Urinary bladder (tissue), 4 donors: Measurements from ENCODE around the gene ZNF547. TPM values are rescaled to one million over a fixed set of nuclear protein-coding genes. Genes with fewer than 3 reads are reported as not detected.

Experiments
- DNase-seq: peaks from one replicate; pipeline ENCODE4 v3.0.0-alpha.2; 2015; ENCODE audit errors: extremely low spot score
- H3K27ac ChIP-seq: one replicate; pipeline ENCODE4 v1.5.1; 2013; ENCODE audit warnings: low read depth, mild to moderate bottlenecking, moderate library complexity
- H3K36me3 ChIP-seq: one replicate; pipeline ENCODE4 v1.6.1; 2013; ENCODE audit warnings: mild to moderate bottlenecking, moderate library complexity; ENCODE audit not compliant: insufficient read depth
- H3K4me1 ChIP-seq: one replicate; pipeline ENCODE4 v1.6.1; 2013; ENCODE audit warnings: mild to moderate bottlenecking, moderate library complexity; ENCODE audit not compliant: insufficient read depth
- H3K4me3 ChIP-seq: one replicate; pipeline ENCODE4 v1.5.1; 2013; ENCODE audit warnings: low read depth, low read length
- WGBS: extraction: QIAGEN DNeasy Blood & Tissue Kit; methylation state at CpG from one replicate; pipeline ENCODE4 v1.1.7; 2013; 5-methylcytosine and 5-hydroxymethylcytosine counted together
- polyA plus RNA-seq: library from polyadenylated mRNA; stranded (reverse); fragments of 200-250 nt; gene quantifications from one replicate; pipeline ENCODE4 v1.2.3, GENCODE V29; 2013
- total RNA-seq: library from RNA; depleted of rRNA; stranded (reverse); fragments of >200 nt; gene quantifications from one replicate; pipeline ENCODE4 v1.2.3, GENCODE V29; 2014
- donor health status: healthy with polysubstance abuse.
- donor health status: healthy.

The ZNF547 gene
- total and polyA plus RNA-seq, 2 donors, result 1.8 to 6.1 TPM

- H3K36me3 ChIP-seq, result peaks cover 2% of the 10 kb centered on the region
- WGBS, result 60% methylated on average over 7 of the region's 7 CpGs
- H3K4me3 ChIP-seq, result no peak overlapping the region
- H3K27ac ChIP-seq, result no peak overlapping the region
- H3K4me1 ChIP-seq, result no peaks in the 10 kb centered on the region
- no peak for DNase-seq
Measured at GRCh38 chr19:57382806-57383488, 19.6 kb downstream of the ZNF547 start.

DNA sequence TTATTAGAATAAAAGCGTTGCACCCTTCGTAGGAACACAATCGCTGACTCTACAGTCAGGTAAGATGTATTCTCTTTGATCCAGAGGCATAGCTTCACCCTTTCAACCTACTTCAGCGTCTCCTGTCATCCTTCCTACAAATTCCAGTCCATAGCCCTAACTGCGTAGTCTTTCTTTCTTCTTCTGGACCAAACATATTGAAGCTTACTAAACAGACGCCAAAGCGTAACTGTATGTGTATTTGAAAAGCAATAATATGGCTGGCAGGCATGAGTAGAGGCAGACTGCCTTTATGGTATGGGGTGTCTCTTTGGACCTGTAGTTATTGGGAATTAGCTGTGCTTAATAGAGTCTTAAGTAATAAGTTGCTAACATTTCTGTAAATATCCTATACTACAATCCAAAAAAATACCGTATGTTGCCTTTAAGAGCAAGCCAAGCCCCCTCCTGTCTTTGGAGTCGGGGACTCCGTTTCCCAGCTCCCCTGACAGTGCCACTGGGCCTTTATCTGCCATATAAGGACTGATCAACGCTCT, 25.9 kb downstream of the ZNF547 start:
- peak overlapping the region; percentile 84 for H3K27ac ChIP-seq
- peaks cover 2% of the 10 kb centered on the region for H3K4me1 ChIP-seq
- WGBS, result 54% methylated on average over 11 of the region's 11 CpGs
- DNase-seq, result no peak
- peak overlapping the region; percentile 13 for H3K4me3 ChIP-seq
- H3K36me3 ChIP-seq, result no peaks in the 10 kb centered on the region

DNA sequence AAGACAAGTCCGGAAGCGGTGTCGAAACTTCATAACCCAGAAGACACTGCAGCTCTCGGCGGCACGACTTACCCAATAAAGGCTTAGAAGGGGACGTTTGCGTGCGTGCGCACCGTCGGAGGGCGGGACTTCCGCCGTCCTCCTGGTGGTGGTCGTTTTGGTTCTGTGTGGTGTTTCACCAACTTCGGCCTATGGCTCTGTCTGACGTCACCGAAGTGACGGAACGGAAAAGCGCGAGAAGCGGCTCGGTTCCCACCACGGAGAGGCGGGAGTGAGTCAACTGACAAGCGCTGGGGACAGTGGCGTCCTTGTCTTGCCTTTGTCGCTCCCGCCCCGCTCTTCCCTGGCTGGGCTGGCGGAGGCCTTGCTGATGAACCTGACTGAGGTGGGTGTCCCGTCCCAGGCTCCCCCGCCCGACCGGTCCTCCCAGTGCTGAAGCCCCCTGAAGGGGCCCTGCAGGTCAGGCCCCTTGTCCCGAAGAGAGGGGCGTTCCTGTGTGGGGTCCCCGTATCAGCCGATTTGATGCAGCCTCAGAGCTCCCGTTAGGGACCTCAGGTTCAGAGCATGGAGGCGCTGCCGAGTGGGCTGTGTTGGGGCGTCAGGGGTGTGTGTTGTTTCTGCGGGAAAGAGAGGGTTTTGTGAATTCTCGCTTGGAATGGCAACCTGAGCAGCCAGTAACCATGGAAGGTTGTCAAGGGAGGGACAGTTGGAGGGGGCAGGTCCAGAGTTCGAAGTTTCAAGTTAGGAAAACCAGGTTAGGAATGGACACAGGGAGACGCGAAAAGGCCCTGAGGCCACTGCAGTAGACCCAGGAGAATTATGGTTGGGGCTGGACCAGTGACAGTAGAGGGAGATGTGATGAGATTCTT, 26.6 kb downstream of the ZNF547 start, which contains the start of gene ZNF548:
TSS of gene ZNF548 (plus strand) at position 125 of the 869 bp plus-strand sequence. CDS start at position 371, 246 bp downstream.
- peak; percentile 96 for DNase-seq
- peaks cover 2% of the 10 kb centered on the region for H3K4me1 ChIP-seq
- no peaks in the 10 kb centered on the region for H3K36me3 ChIP-seq
- peak within 1 kb of the TSS; percentile 90 for H3K27ac ChIP-seq
- peak within 1 kb of the TSS; percentile 79 for H3K4me3 ChIP-seq
- under 1% methylated on average over 50 of the region's 50 CpGs for WGBS

GRCh38 chr19:57395710-57396109, 32.4 kb downstream of the ZNF547 start:
- no peaks in the 10 kb centered on the region for H3K4me1 ChIP-seq
- no peak overlapping the region for H3K4me3 ChIP-seq
- no peak for DNase-seq
- 86% methylated on average over 5 of the region's 5 CpGs for WGBS
- no peak overlapping the region for H3K27ac ChIP-seq
- H3K36me3 ChIP-seq, result peaks cover 11% of the 10 kb centered on the region

DNA sequence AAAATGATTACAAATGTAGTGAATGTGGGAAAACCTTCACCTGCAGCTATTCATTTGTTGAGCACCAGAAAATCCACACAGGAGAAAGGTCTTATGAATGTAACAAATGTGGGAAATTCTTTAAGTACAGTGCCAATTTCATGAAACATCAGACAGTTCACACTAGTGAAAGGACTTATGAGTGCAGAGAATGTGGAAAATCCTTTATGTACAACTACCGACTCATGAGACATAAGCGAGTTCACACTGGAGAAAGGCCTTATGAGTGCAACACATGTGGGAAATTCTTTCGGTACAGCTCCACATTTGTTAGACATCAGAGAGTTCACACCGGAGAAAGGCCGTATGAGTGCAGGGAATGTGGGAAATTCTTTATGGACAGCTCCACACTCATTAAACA, 35.5 kb downstream of the ZNF547 start:
- no peak overlapping the region for H3K4me3 ChIP-seq
- no peaks in the 10 kb centered on the region for H3K4me1 ChIP-seq
- no peak overlapping the region for H3K27ac ChIP-seq
- no peak for DNase-seq
- peaks cover 11% of the 10 kb centered on the region for H3K36me3 ChIP-seq
- WGBS, result 97% methylated on average over 5 of the region's 5 CpGs

GRCh38 chr19:57403737-57404563, 40.6 kb downstream of the ZNF547 start:
- Histone ChIP-seq H3K36me3 (peaks cover 3% of the 10 kb centered on the region), H3K27ac (no peak overlapping the region), H3K4me3 (no peak overlapping the region), H3K4me1 (no peaks in the 10 kb centered on the region)
- DNase-seq, result no peak
- WGBS, result 91% methylated on average over 9 of the region's 9 CpGs

- Histone ChIP-seq H3K36me3 (no peaks in the 10 kb centered on the region), H3K27ac (no peak overlapping the region), H3K4me1 (no peaks in the 10 kb centered on the region), H3K4me3 (no peak overlapping the region)
- peak; percentile 33 for DNase-seq
- WGBS, result 13% methylated on average over 8 of the region's 8 CpGs
Measured at GRCh38 chr19:57406516-57407123, 43.3 kb downstream of the ZNF547 start.

DNA sequence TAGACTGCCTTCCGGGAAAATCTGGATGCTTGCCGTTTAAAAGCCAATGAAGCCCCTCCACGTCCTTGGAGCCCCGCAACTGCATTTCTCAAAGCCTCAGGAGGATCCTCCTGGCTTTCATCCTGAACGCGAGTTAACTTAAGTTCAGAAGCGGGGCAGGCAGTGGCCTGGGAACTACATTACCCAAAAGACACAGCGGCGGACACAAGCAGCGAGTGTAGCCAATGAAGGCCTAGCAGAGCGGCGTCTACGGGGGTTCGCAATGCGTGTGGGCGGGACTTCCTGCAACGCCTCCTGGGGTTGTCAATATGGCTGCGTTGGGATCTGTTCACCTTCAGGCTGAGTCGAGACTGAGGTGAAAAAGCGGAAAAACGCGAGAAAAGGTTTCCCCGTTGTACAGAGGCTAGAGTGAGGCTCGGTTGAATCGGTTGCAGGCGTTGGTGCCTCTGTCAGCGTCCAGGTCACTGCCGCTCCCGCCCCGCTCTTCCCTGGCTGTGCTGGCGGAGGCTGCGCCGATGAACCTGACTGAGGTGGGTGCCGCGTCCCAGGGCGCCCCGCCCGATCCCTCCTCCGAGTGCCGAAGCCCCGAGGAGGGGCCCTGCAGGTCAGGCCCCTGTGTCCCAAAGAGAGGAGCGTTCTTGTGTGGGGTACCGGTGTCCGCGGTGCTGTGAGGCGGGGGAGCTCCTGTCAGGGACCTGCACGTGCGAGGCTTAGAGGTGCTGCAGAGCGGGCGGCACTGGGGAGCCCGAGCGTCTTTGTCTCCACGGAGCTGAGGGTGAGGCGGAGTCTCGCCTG, 47.7 kb downstream of the ZNF547 start, which contains the start of gene ZNF17:
TSS of gene ZNF17 (plus strand) at position 285 of the 795 bp plus-strand sequence. CDS start 2,455 bp downstream, outside the sequence.
- peaks cover 5% of the 10 kb centered on the region for H3K36me3 ChIP-seq
- peaks cover 3% of the 10 kb centered on the region for H3K4me1 ChIP-seq
- DNase-seq, result peak; percentile 89
- under 1% methylated on average over 55 of the region's 55 CpGs for WGBS
- peak within 1 kb of the TSS; percentile 96 for H3K4me3 ChIP-seq
- H3K27ac ChIP-seq, result no peak within 1 kb of the TSS

DNA sequence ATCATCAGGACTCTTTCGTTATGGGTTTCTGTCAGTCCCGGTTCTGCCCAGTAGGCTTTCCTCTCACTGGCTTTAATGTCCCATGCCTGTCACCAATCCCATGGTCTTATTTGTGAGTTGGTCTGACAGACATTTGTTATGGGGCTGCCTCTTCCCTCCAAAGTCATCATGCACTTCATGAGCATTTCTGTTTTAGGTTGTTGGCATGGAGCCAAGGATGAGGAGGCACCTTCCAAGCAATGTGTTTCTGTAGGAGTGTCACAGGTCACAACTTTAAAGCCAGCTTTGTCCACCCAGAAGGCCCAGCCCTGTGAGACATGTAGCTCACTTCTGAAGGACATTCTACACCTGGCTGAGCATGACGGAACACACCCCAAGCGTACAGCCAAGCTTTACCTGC, 56.1 kb downstream of the ZNF547 start:
- Histone ChIP-seq H3K36me3 (peaks cover 18% of the 10 kb centered on the region), H3K4me1 (no peaks in the 10 kb centered on the region), H3K4me3 (no peak overlapping the region), H3K27ac (no peak overlapping the region)
- no peak for DNase-seq
- WGBS, result 97% methylated on average over 4 of the region's 4 CpGs

DNA sequence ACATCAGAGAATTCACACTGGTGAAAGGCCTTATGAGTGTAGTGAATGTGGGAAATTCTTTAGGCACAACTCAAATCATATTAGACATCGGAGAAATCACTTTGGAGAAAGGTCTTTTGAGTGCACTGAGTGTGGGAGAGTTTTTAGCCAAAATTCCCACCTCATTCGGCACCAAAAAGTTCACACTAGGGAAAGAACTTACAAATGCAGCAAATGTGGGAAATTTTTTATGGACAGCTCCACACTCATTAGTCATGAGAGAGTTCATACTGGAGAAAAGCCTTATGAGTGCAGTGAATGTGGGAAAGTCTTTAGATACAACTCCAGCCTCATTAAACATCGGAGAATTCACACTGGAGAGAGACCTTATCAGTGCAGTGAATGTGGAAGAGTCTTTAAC, 57.7 kb downstream of the ZNF547 start:
- H3K4me3 ChIP-seq, result no peak overlapping the region
- DNase-seq, result no peak
- peaks cover 15% of the 10 kb centered on the region for H3K36me3 ChIP-seq
- no peaks in the 10 kb centered on the region for H3K4me1 ChIP-seq
- H3K27ac ChIP-seq, result no peak overlapping the region
- WGBS, result 97% methylated on average over 3 of the region's 3 CpGs
